ENCODE data around the gene VPS16.
A peak's percentile ranks its signal among the peaks of the same experiment; 100 is the strongest.

The VPS16 gene

DNA sequence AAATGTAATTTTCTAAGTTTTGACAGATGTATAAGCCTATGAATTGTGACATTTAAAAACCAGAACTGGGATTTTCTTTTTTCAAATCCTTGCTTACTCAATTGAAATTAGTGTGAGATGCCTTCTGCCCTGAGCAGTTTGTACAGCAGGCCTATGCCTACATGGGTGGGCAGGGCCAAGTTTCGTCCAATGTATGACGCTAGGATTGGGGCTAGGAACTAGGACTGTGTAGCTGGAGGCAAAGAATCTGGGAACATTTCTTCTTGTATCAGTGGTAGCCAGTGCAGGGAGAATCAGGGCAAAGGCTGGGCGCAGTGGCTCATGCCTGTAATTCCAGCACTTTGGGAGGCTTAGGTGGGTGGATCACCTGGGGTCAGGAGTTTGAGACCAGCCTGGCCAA, 28.8 kb downstream of the VPS16 start:
- Histone ChIP-seq H3K4me1 (ENCODE audit: control insufficient read depth, insufficient read depth, low read length) (no peaks in the 10 kb centered on the region), H3K27me3 (ENCODE audit: control insufficient read depth, insufficient read depth, low read length) (peaks cover 2% of the 10 kb centered on the region; the same call in 1 of the 2 replicates), H3K9me3 (ENCODE audit: control insufficient read depth, insufficient read depth, low read length) (no peaks in the 10 kb centered on the region), H3K36me3 (ENCODE audit: control insufficient read depth, insufficient read depth, low read length) (0 out of 2 replicates have a peak, but pooled peaks cover under 1% of the 10 kb centered on the region), H3K4me3 (ENCODE audit: low read length) (no peak overlapping the region), H3K27ac (ENCODE audit: low read length) (no peak overlapping the region)
- no CpG with 5 or more reads among the region's 3 CpGs for WGBS (ENCODE audit: insufficient coverage, insufficient read length)
- DNase-seq (ENCODE audit: low read depth, low spot score) = no peak

- Histone ChIP-seq H3K4me3 (ENCODE audit: low read length) (no peak overlapping the region), H3K9me3 (ENCODE audit: control insufficient read depth, insufficient read depth, low read length) (no peaks in the 10 kb centered on the region), H3K27ac (ENCODE audit: low read length) (no peak overlapping the region), H3K4me1 (ENCODE audit: control insufficient read depth, insufficient read depth, low read length) (peaks cover 2% of the 10 kb centered on the region; the same call in 1 of the 2 replicates), H3K36me3 (ENCODE audit: control insufficient read depth, insufficient read depth, low read length) (no peaks in the 10 kb centered on the region), H3K27me3 (ENCODE audit: control insufficient read depth, insufficient read depth, low read length) (peaks cover 2% of the 10 kb centered on the region; the same call in 1 of the 2 replicates)
- no CpG with 5 or more reads among the region's 2 CpGs for WGBS (ENCODE audit: insufficient coverage, insufficient read length)
- DNase-seq (ENCODE audit: low read depth, low spot score) = no peak
Observed at GRCh38 chr20:2871111-2871465, 30.5 kb downstream of the VPS16 start.

DNA sequence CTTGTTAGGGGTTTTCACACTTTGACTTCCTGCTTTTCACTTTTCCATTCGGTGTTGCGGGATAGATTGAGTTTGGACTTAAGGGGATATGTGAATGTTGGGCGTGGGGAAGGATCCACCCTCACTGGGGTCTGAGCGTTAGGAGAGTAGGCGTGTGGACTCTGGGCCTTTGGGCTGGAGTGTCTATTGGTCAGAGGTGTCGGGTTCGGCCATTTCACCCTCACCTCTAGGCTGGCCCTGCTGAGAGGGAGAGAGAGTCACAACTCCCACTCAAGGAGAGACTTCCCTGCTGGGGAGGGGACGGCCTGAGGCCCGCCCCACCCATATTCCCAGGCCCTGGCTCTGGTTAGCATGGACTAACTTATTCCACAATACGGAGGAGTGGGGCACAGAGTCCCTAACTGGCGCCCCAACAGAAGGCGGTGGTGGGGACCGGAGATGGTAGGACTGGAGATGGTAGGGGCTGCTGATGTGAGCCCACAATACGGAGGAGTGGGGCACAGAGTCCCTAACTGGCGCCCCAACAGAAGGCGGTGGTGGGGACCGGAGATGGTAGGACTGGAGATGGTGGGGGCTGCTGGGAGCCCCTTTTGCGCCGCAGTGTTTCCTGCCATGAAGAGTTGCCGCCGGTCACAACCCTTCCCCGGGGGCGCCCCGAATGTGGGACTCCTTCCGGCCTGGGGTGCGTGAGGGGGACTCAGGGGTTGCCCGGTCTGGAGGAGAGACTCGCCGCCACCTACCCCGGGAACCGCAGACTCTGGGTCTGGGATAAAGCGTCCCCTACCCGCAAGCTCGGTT, 31.3 kb downstream of the VPS16 start:
- peaks cover 2% of the 10 kb centered on the region; the same call in 1 of the 2 replicates for H3K4me1 ChIP-seq (ENCODE audit: control insufficient read depth, insufficient read depth, low read length)
- DNase-seq (ENCODE audit: low read depth, low spot score) = no peak
- H3K36me3 ChIP-seq (ENCODE audit: control insufficient read depth, insufficient read depth, low read length) = no peaks in the 10 kb centered on the region
- peaks cover 2% of the 10 kb centered on the region; the same call in 1 of the 2 replicates for H3K27me3 ChIP-seq (ENCODE audit: control insufficient read depth, insufficient read depth, low read length)
- H3K9me3 ChIP-seq (ENCODE audit: control insufficient read depth, insufficient read depth, low read length) = no peaks in the 10 kb centered on the region
- no peak overlapping the region for H3K27ac ChIP-seq (ENCODE audit: low read length)
- no CpG with 5 or more reads among the region's 34 CpGs for WGBS (ENCODE audit: insufficient coverage, insufficient read length)
- peak overlapping the region; percentile 72; the same call in 1 of the 2 replicates for H3K4me3 ChIP-seq (ENCODE audit: low read length)

- H3K27me3 ChIP-seq (ENCODE audit: control insufficient read depth, insufficient read depth, low read length) = peaks cover 2% of the 10 kb centered on the region; the same call in 1 of the 2 replicates
- H3K27ac ChIP-seq (ENCODE audit: low read length) = no peak overlapping the region
- no CpG with 5 or more reads among the region's 49 CpGs for WGBS (ENCODE audit: insufficient coverage, insufficient read length)
- no peaks in the 10 kb centered on the region for H3K36me3 ChIP-seq (ENCODE audit: control insufficient read depth, insufficient read depth, low read length)
- peaks cover 2% of the 10 kb centered on the region; the same call in 1 of the 2 replicates for H3K4me1 ChIP-seq (ENCODE audit: control insufficient read depth, insufficient read depth, low read length)
- no peaks in the 10 kb centered on the region for H3K9me3 ChIP-seq (ENCODE audit: control insufficient read depth, insufficient read depth, low read length)
- peak; percentile 18 for DNase-seq (ENCODE audit: low read depth, low spot score)
- H3K4me3 ChIP-seq (ENCODE audit: low read length) = peak overlapping the region; percentile 72; the same call in 1 of the 2 replicates
Observed at GRCh38 chr20:2872459-2873009, 32.0 kb downstream of the VPS16 start.

- WGBS (ENCODE audit: insufficient coverage, insufficient read length) = no CpG with 5 or more reads among the region's 83 CpGs
- no peak within 1 kb of the TSS for H3K27ac ChIP-seq (ENCODE audit: low read length)
Observed at GRCh38 chr20:2873010-2873746, 32.6 kb downstream of the VPS16 start, which contains the start of gene PTPRA. Gene PTPRA (plus strand): TSS chr20:2873481. CDS start chr20:2964278, 90,797 bp downstream.

DNA sequence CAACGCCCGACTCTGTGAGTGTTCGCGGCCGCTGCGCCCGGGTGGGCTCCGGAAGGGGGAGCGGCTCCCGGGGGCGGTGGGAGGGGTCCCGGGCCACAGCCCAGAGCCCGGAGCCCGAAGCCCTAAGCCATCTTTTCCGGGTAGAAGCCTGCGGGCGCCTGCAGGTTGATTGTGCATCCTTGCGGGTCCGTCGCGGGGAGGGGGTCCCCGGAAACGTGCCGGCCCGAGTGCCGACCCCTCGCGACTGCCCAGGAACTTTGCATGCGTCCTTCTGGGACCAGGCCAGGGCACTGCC, 33.1 kb downstream of the VPS16 start:
- Histone ChIP-seq H3K9me3 (ENCODE audit: control insufficient read depth, insufficient read depth, low read length) (no peaks in the 10 kb centered on the region), H3K4me3 (ENCODE audit: low read length) (peak overlapping the region; percentile 72), H3K4me1 (ENCODE audit: control insufficient read depth, insufficient read depth, low read length) (peaks cover 2% of the 10 kb centered on the region; the same call in 1 of the 2 replicates), H3K36me3 (ENCODE audit: control insufficient read depth, insufficient read depth, low read length) (no peaks in the 10 kb centered on the region), H3K27ac (ENCODE audit: low read length) (no peak overlapping the region), H3K27me3 (ENCODE audit: control insufficient read depth, insufficient read depth, low read length) (peaks cover 2% of the 10 kb centered on the region; the same call in 1 of the 2 replicates)
- WGBS (ENCODE audit: insufficient coverage, insufficient read length) = no CpG with 5 or more reads among the region's 29 CpGs
- DNase-seq (ENCODE audit: low read depth, low spot score) = peak; percentile 11

More at GRCh38 chr20:2873010-2873746, 32.6 kb downstream of the VPS16 start, which contains the start of gene PTPRA:
- Histone ChIP-seq H3K4me3 (ENCODE audit: low read length) (peak within 1 kb of the TSS; percentile 72), H3K36me3 (ENCODE audit: control insufficient read depth, insufficient read depth, low read length) (no peaks in the 10 kb centered on the region), H3K4me1 (ENCODE audit: control insufficient read depth, insufficient read depth, low read length) (peaks cover 2% of the 10 kb centered on the region; the same call in 1 of the 2 replicates), H3K9me3 (ENCODE audit: control insufficient read depth, insufficient read depth, low read length) (no peaks in the 10 kb centered on the region), H3K27me3 (ENCODE audit: control insufficient read depth, insufficient read depth, low read length) (peaks cover 2% of the 10 kb centered on the region; the same call in 1 of the 2 replicates)
- DNase-seq (ENCODE audit: low read depth, low spot score) = peak; percentile 80

- Histone ChIP-seq H3K9me3 (ENCODE audit: control insufficient read depth, insufficient read depth, low read length) (no peaks in the 10 kb centered on the region), H3K36me3 (ENCODE audit: control insufficient read depth, insufficient read depth, low read length) (no peaks in the 10 kb centered on the region), H3K4me1 (ENCODE audit: control insufficient read depth, insufficient read depth, low read length) (peaks cover 2% of the 10 kb centered on the region; the same call in 1 of the 2 replicates), H3K27ac (ENCODE audit: low read length) (no peak overlapping the region), H3K27me3 (ENCODE audit: control insufficient read depth, insufficient read depth, low read length) (peaks cover 2% of the 10 kb centered on the region; the same call in 1 of the 2 replicates), H3K4me3 (ENCODE audit: low read length) (peak overlapping the region; percentile 1; the same call in 1 of the 2 replicates)
- no peak for DNase-seq (ENCODE audit: low read depth, low spot score)
- no CpG with 5 or more reads among the region's 7 CpGs for WGBS (ENCODE audit: insufficient coverage, insufficient read length)
Observed at GRCh38 chr20:2874456-2874855, 33.9 kb downstream of the VPS16 start.

DNA sequence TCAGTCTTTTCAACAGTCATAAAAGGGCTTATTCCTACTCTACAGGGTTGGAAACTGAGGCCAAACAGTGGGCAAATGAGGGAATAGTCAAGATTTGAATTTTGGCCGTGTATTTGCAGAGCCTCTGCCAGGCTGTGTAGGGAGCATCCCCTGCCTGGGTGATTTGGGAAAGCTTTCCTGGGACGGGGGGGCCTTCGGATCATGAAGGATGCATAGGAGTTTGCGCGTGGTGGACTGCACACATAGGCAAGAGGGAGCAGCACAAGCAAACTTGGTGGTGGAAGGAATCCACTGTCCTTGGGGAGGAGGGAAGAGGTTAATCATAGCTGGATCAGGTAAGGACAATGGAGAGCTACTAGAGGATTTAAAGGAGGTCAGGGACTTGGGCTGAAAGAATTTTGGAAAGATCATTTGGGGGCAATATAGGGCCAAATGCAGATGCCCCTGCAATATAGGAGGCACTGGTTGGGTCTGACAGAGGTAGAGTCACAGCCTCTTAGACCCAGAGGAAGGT, 35.2 kb downstream of the VPS16 start:
- Histone ChIP-seq H3K4me3 (ENCODE audit: low read length) (no peak overlapping the region), H3K27me3 (ENCODE audit: control insufficient read depth, insufficient read depth, low read length) (peaks cover 2% of the 10 kb centered on the region; the same call in 1 of the 2 replicates), H3K36me3 (ENCODE audit: control insufficient read depth, insufficient read depth, low read length) (no peaks in the 10 kb centered on the region), H3K4me1 (ENCODE audit: control insufficient read depth, insufficient read depth, low read length) (peaks cover 2% of the 10 kb centered on the region; the same call in 1 of the 2 replicates), H3K27ac (ENCODE audit: low read length) (no peak overlapping the region), H3K9me3 (ENCODE audit: control insufficient read depth, insufficient read depth, low read length) (no peaks in the 10 kb centered on the region)
- whole genome bisulfite sequencing (ENCODE audit: insufficient coverage, insufficient read length) = no CpG with 5 or more reads among the region's 5 CpGs
- no peak for DNase-seq (ENCODE audit: low read depth, low spot score)

GRCh38 chr20:2878515-2878914, 38.0 kb downstream of the VPS16 start:
- H3K27me3 ChIP-seq (ENCODE audit: control insufficient read depth, insufficient read depth, low read length) = no peaks in the 10 kb centered on the region
- peaks cover 2% of the 10 kb centered on the region; the same call in 1 of the 2 replicates for H3K4me1 ChIP-seq (ENCODE audit: control insufficient read depth, insufficient read depth, low read length)
- H3K36me3 ChIP-seq (ENCODE audit: control insufficient read depth, insufficient read depth, low read length) = no peaks in the 10 kb centered on the region
- H3K9me3 ChIP-seq (ENCODE audit: control insufficient read depth, insufficient read depth, low read length) = no peaks in the 10 kb centered on the region
- DNase-seq (ENCODE audit: low read depth, low spot score) = no peak
- no peak overlapping the region for H3K4me3 ChIP-seq (ENCODE audit: low read length)
- H3K27ac ChIP-seq (ENCODE audit: low read length) = no peak overlapping the region
- WGBS (ENCODE audit: insufficient coverage, insufficient read length) = no CpG with 5 or more reads among the region's 1 CpG

- no peaks in the 10 kb centered on the region for H3K36me3 ChIP-seq (ENCODE audit: control insufficient read depth, insufficient read depth, low read length)
- H3K4me1 ChIP-seq (ENCODE audit: control insufficient read depth, insufficient read depth, low read length) = peaks cover 2% of the 10 kb centered on the region; the same call in 1 of the 2 replicates
- no peak overlapping the region for H3K27ac ChIP-seq (ENCODE audit: low read length)
- no peak overlapping the region for H3K4me3 ChIP-seq (ENCODE audit: low read length)
- WGBS (ENCODE audit: insufficient coverage, insufficient read length) = no CpG with 5 or more reads among the region's 3 CpGs
- DNase-seq (ENCODE audit: low read depth, low spot score) = no peak
- H3K27me3 ChIP-seq (ENCODE audit: control insufficient read depth, insufficient read depth, low read length) = no peaks in the 10 kb centered on the region
- no peaks in the 10 kb centered on the region for H3K9me3 ChIP-seq (ENCODE audit: control insufficient read depth, insufficient read depth, low read length)
Observed at GRCh38 chr20:2879146-2879545, 38.6 kb downstream of the VPS16 start.

All from iPS DF 6.9 (cell line).